Adrenal gland (tissue), 12 donors: ENCODE measurements around the gene AGBL3. TPM values are rescaled to one million over a fixed set of nuclear protein-coding genes. Genes with fewer than 3 reads are reported as not detected.
"Not testable (repeated sequence)": the region's sequence is repeated elsewhere in the genome, so short reads cannot be mapped to it uniquely, and the experiment has no call there.

ENCODE experiments used
- DNase-seq, 7 donors: peaks; one replicate each; pipeline ENCODE4 v3.0.0-alpha.2; 2019 to 2020
- H3K27ac ChIP-seq, 5 donors: fragments of 200-600 bp; sonication (generic) in 4 of 5; 1 replicate in 3 of 5; 2 replicates in 2 of 5; pipeline versions ENCODE4 v1.5.1 to v1.8.0; 2016 to 2020; ENCODE audit warnings: mild to moderate bottlenecking in 1 of 5
- H3K27me3 ChIP-seq: fragments of 200-600 bp; 2 replicates; pipeline ENCODE4 v1.8.0; 2021
- H3K36me3 ChIP-seq, 2 donors: fragments of 200-600 bp; replicated peaks in 1 of 2; 1 replicate in 1 of 2; 2 replicates in 1 of 2; pipeline versions ENCODE4 v1.5.1 to v1.8.0; 2018 to 2022
- H3K4me1 ChIP-seq, 2 donors: fragments of 200-600 bp; replicated peaks in 1 of 2; 1 replicate in 1 of 2; 2 replicates in 1 of 2; pipeline versions ENCODE4 v1.5.1 to v1.8.0; 2018 to 2021
- H3K4me3 ChIP-seq, 4 donors: fragments of 200-600 bp; sonication (generic) in 3 of 4; one replicate each; pipeline ENCODE4 v1.5.1; 2016 to 2018
- H3K9me3 ChIP-seq, 3 donors: fragments of 200-600 bp; sonication (generic) in 1 of 3; replicated peaks in 1 of 3; 1 replicate in 2 of 3; 2 replicates in 1 of 3; pipeline versions ENCODE4 v1.5.1 to v1.8.0; 2016 to 2021
- POLR2A ChIP-seq, 2 donors: fragments of 450-650 bp; IDR thresholded peaks; one replicate each; pipeline ENCODE4 v1.6.1; 2017; ENCODE audit warnings: antibody characterized with exemption in 2 of 2, mild to moderate bottlenecking in 2 of 2, moderate library complexity in 1 of 2
- WGBS, 4 donors: extraction: QIAGEN DNeasy Blood & Tissue Kit in 2 of 4; methylation state at CpG; one replicate each; pipeline versions ENCODE4 v1.1.5 to v1.1.7; 2013 to 2017; 5-methylcytosine and 5-hydroxymethylcytosine counted together
- intact Hi-C, 2 donors: fragments of 100-400 bp; cut with DNase I; formaldehyde crosslinking; loops; one replicate each; pipeline versions ENCODE4 v1.14.1 to v1.15.0; 2022 to 2023
- polyA plus RNA-seq, 3 donors: library from polyadenylated mRNA; stranded (reverse); fragments of 200-250 nt in 2 of 3; fragments of 350-450 nt in 1 of 3; fragmentation: Illumina TruSeq in 1 of 3; extraction: RNeasy Lipid Tissue Mini Kit (QIAGEN cat#74804) in 1 of 3; gene quantifications; one replicate each; pipeline ENCODE4 v1.2.3, GENCODE V29; 2013 to 2014
- total RNA-seq, 9 donors: library from RNA; depleted of rRNA in 4 of 9; stranded (reverse); fragments of >200 nt in 4 of 9; fragments of 120-200 nt in 1 of 9; fragmentation: NEBNext Ultra II Directional in 1 of 9; extraction: Animal tissue kit (Norgen Biotek cat#: 25700) in 1 of 9; gene quantifications; one replicate each; pipeline versions ENCODE4 v1.1.0 to v1.2.4, GENCODE V29; 2013 to 2023
- TF ChIP-seq, protein P1 (sequence below), 6 experiments: fragments of 450-650 bp in 4 of 6; fragments of 200-600 bp in 2 of 6; sonication (generic) in 1 of 6; IDR thresholded peaks; 1 replicate in 5 of 6; 2 replicates in 1 of 6; pipeline versions ENCODE4 v1.5.1 to v1.8.0; 2016 to 2021; ENCODE audit warnings: antibody characterized with exemption in 6 of 6, mild to moderate bottlenecking in 2 of 6, moderate library complexity in 1 of 6
- donor health status: healthy with polysubstance abuse.
- donor health status: Bipolar disorder and iron deficiency.
- donor health status: DM: yes; HTN: yes; CAD: no.
- donor health status: DM: no; HTN: no; CAD: no.
- donor health status: DM: no; HTN: no; CAD: no.
- donor health status: DM: yes; HTN: yes; CAD: no.

Gene AGBL3
- total and polyA plus RNA-seq, 12 donors, result 0.28 to 7.3 (median 1.9) TPM

DNA sequence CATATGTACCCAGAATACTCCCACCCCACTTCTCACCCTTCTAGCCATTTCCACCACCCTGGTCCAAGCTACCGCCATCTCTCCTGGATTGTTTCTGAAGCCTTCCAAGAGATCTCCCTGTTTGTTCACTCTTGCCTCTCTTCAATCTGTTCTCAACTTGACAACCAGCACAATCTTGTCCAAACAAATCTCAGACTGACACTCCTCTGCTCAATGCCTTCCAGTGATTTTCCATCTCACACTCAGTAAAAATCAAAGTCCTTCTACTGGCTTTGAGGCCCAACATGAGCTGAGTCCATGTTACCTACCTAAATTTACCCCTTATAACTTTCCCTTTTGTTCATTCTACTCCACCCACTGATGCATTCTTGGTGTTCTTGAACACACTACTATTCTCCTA is 128.3 kb downstream of the AGBL3 start:
- no peak for TF ChIP-seq POLR2A (IDR thresholded peaks at IDR 0.05)
- TF ChIP-seq, protein P1, sequence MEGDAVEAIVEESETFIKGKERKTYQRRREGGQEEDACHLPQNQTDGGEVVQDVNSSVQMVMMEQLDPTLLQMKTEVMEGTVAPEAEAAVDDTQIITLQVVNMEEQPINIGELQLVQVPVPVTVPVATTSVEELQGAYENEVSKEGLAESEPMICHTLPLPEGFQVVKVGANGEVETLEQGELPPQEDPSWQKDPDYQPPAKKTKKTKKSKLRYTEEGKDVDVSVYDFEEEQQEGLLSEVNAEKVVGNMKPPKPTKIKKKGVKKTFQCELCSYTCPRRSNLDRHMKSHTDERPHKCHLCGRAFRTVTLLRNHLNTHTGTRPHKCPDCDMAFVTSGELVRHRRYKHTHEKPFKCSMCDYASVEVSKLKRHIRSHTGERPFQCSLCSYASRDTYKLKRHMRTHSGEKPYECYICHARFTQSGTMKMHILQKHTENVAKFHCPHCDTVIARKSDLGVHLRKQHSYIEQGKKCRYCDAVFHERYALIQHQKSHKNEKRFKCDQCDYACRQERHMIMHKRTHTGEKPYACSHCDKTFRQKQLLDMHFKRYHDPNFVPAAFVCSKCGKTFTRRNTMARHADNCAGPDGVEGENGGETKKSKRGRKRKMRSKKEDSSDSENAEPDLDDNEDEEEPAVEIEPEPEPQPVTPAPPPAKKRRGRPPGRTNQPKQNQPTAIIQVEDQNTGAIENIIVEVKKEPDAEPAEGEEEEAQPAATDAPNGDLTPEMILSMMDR (IDR thresholded peaks at IDR 0.05), result no peak
- no peaks in the 10 kb centered on the region for H3K27me3 ChIP-seq
- peaks cover 0 to under 1% (median 0%) of the 10 kb centered on the region in 3 donors for H3K9me3 ChIP-seq
- intact Hi-C loops, result no loop called here
- no peak for DNase-seq
- no peaks in the 10 kb centered on the region for H3K4me1 ChIP-seq
- WGBS, 4 donors, result 92 to 97% (median 94%) methylated on average over 1 of the region's 1 CpG
- no peak overlapping the region for H3K4me3 ChIP-seq
- H3K36me3 ChIP-seq, result no peaks in the 10 kb centered on the region
- H3K27ac ChIP-seq, result no peak overlapping the region

GRCh38 chr7:135117096-135117495 is 130.8 kb downstream of the AGBL3 start:
- no peak for DNase-seq
- Histone ChIP-seq H3K9me3 (peaks cover 0 to 8% (median 5%) of the 10 kb centered on the region in 3 donors), H3K27me3 (no peaks in the 10 kb centered on the region), H3K36me3 (no peaks in the 10 kb centered on the region), H3K4me3 (no peak overlapping the region), H3K4me1 (no peaks in the 10 kb centered on the region), H3K27ac (no peak overlapping the region)
- WGBS, 4 donors, result 94 to 100% (median 96%) methylated on average over 1 of the region's 1 CpG
- intact Hi-C loops, result no loop called here
- TF ChIP-seq, protein P1 (IDR thresholded peaks at IDR 0.05), result no peak
- no peak for TF ChIP-seq POLR2A (IDR thresholded peaks at IDR 0.05)

GRCh38 chr7:135121868-135122267 is 135.6 kb downstream of the AGBL3 start:
- TF ChIP-seq POLR2A (IDR thresholded peaks at IDR 0.05), result no peak
- peaks cover 0 to 8% (median 5%) of the 10 kb centered on the region in 3 donors for H3K9me3 ChIP-seq
- DNase-seq, result no peak
- WGBS, 4 donors, result 80 to 91% (median 85%) methylated on average over 2 to 6 of the region's 6 CpGs
- intact Hi-C loops, result no loop called here
- H3K27ac ChIP-seq, result no peak overlapping the region
- H3K36me3 ChIP-seq, result no peaks in the 10 kb centered on the region
- no peaks in the 10 kb centered on the region for H3K27me3 ChIP-seq
- no peak overlapping the region for H3K4me3 ChIP-seq
- no peaks in the 10 kb centered on the region for H3K4me1 ChIP-seq

DNA sequence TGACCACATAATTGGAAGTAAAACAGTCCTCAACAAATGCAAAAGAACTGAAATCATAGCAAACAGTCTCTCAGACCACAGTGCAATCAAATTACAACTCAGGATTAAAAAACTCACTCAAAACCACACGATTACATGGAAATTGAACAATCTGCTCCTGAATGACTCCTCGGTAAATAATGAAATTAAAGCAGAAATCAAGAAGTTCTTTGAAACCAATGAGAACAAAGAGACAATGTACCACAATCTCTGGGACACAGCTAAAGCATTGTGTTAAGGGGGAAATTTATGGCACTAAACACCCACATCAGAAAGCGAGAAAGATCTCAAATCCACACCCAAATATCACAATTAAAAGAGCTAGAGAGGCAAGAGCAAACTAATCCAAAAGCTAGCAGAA is 138.3 kb downstream of the AGBL3 start:
- H3K4me1 ChIP-seq, H3K27ac ChIP-seq, H3K36me3 ChIP-seq, H3K4me3 ChIP-seq, DNase-seq, intact Hi-C loops, H3K9me3 ChIP-seq, H3K27me3 ChIP-seq: not testable (repeated sequence)
- WGBS, 4 donors, result 72 to 80% (median 79%) methylated on average over 3 of the region's 3 CpGs

DNA sequence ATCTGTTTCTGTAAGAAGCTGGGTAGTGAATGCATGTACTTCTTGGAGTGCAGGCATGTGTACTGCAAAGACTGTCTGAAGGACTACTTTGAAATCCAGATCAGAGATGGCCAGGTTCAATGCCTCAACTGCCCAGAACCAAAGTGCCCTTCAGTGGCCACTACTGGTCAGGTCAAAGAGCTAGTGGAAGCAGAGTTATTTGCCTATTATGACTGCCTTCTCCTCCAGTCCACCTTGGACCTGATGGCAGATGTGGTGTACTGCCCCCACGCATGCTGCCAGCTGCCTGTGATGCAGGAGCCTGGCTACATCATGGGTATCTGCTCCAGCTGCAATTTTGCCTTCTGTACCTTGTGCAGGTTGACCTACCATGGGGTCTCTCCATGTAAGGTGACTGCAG is 142.6 kb downstream of the AGBL3 start:
- no peak overlapping the region for H3K4me3 ChIP-seq
- 80 to 100% (median 91%) methylated on average over 1 of the region's 1 CpG for WGBS, 4 donors
- H3K9me3 ChIP-seq, result no peaks in the 10 kb centered on the region
- no peak for TF ChIP-seq POLR2A (IDR thresholded peaks at IDR 0.05)
- TF ChIP-seq, protein P1 (IDR thresholded peaks at IDR 0.05), result no peak
- H3K36me3 ChIP-seq, result no peaks in the 10 kb centered on the region
- H3K27me3 ChIP-seq, result no peaks in the 10 kb centered on the region
- intact Hi-C loops, result no loop called here
- H3K27ac ChIP-seq, result no peak overlapping the region
- no peak for DNase-seq
- H3K4me1 ChIP-seq, result no peaks in the 10 kb centered on the region
